Measurements from ENCODE around the gene MED16. TPM values are rescaled to one million over a fixed set of nuclear protein-coding genes. Genes with fewer than 3 reads are reported as not detected.

MED16 gene
- total RNA-seq, 1 experiment from 2014 or later = 22.4 TPM

DNA sequence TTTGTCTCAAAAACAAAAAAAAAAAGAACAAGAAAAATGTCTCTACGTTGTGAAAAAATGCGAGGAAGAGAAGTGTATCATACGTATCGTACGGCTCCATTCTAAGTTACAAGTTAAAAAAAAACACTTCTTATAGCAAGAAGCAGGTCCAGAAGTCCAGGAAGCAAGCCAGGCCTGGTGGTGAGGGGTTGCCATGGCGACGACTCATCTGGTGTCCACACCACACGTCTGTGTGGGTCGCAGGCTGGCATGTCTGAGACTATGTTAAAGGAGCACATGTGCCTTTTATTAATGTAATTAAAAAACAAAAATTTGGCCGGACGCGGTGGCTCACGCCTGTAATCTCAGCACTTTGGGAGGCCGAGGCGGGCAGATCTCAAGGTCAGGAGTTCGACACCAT lies 5.9 kb downstream of the MED16 start:
- no peaks in the 10 kb centered on the region for H3K4me1 Mint-ChIP-seq (ENCODE audit: low read depth, unreplicated experiment)
- TF ChIP-seq, protein P1, sequence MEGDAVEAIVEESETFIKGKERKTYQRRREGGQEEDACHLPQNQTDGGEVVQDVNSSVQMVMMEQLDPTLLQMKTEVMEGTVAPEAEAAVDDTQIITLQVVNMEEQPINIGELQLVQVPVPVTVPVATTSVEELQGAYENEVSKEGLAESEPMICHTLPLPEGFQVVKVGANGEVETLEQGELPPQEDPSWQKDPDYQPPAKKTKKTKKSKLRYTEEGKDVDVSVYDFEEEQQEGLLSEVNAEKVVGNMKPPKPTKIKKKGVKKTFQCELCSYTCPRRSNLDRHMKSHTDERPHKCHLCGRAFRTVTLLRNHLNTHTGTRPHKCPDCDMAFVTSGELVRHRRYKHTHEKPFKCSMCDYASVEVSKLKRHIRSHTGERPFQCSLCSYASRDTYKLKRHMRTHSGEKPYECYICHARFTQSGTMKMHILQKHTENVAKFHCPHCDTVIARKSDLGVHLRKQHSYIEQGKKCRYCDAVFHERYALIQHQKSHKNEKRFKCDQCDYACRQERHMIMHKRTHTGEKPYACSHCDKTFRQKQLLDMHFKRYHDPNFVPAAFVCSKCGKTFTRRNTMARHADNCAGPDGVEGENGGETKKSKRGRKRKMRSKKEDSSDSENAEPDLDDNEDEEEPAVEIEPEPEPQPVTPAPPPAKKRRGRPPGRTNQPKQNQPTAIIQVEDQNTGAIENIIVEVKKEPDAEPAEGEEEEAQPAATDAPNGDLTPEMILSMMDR (IDR thresholded peaks at IDR 0.05; ENCODE audit: unreplicated experiment) = no peak
- peaks cover 42% of the 10 kb centered on the region for H3K36me3 Mint-ChIP-seq (ENCODE audit: insufficient read depth, unreplicated experiment)
- CTCF ChIA-PET = no interaction called here
- no peaks in the 10 kb centered on the region for H3K9me3 Mint-ChIP-seq (ENCODE audit: low read depth, unreplicated experiment)
- H3K4me3 Mint-ChIP-seq (ENCODE audit: low read depth, unreplicated experiment) = no peak overlapping the region
- BruUV-seq (replicated peaks) = no TSS peak
- H3K27me3 Mint-ChIP-seq (ENCODE audit: unreplicated experiment) = no peaks in the 10 kb centered on the region
- DNase-seq = no peak
- no peak overlapping the region for H3K27ac Mint-ChIP-seq (ENCODE audit: unreplicated experiment)
- intact Hi-C loops (cut with micrococcal nuclease; ENCODE audit: unreplicated experiment) = no loop called here

DNA sequence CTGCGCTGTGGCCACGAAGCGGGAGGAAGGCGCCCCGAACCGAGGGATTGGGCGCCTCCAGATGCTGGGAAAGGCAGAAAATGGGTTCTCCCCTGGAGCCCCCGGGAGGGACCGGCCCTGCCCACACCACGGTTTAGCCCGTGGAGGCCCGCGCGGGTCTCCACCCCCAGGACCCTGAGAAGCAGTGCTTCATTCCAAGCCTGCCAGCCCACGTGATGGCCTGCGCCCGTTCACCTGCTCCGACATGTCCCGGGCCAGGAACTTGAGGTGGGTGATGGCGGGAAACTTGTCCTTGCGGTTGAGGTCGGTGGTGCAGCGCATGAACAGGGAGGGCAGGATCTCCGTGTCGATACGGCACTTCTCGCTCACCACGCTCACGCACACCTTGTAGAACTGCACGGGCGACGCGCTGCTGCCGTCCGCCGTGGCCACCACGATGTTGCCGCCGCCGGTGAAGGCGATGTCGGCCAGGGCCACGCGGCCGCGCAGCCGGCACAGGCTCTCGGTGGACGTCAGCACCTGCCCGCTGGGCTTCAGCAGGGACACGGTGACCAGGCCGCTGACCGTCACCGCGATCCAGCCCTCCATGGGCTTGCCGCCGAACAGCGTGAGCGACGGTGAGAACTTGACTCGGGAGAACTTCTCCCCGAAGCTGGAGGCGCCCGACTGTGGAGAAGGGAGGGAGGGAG lies 7.3 kb downstream of the MED16 start:
- no TSS peak for BruUV-seq (replicated peaks)
- DNase-seq = no peak
- Mint-ChIP-seq H3K27ac (ENCODE audit: unreplicated experiment) (no peak overlapping the region), H3K4me3 (ENCODE audit: low read depth, unreplicated experiment) (no peak overlapping the region), H3K4me1 (ENCODE audit: low read depth, unreplicated experiment) (no peaks in the 10 kb centered on the region), H3K9me3 (ENCODE audit: low read depth, unreplicated experiment) (no peaks in the 10 kb centered on the region), H3K36me3 (ENCODE audit: insufficient read depth, unreplicated experiment) (peaks cover 34% of the 10 kb centered on the region), H3K27me3 (ENCODE audit: unreplicated experiment) (no peaks in the 10 kb centered on the region)
- intact Hi-C loops (cut with micrococcal nuclease; ENCODE audit: unreplicated experiment) = no loop called here
- CTCF ChIA-PET = no interaction called here
- TF ChIP-seq, protein P1 (IDR thresholded peaks at IDR 0.05; ENCODE audit: unreplicated experiment) = no peak

GRCh38 chr19:884420-885211 lies 8.4 kb downstream of the MED16 start:
- Mint-ChIP-seq H3K27ac (ENCODE audit: unreplicated experiment) (no peak overlapping the region), H3K27me3 (ENCODE audit: unreplicated experiment) (no peaks in the 10 kb centered on the region), H3K9me3 (ENCODE audit: low read depth, unreplicated experiment) (no peaks in the 10 kb centered on the region), H3K4me3 (ENCODE audit: low read depth, unreplicated experiment) (no peak overlapping the region), H3K36me3 (ENCODE audit: insufficient read depth, unreplicated experiment) (peaks cover 37% of the 10 kb centered on the region), H3K4me1 (ENCODE audit: low read depth, unreplicated experiment) (no peaks in the 10 kb centered on the region)
- no peak for DNase-seq
- TF ChIP-seq, protein P1 (IDR thresholded peaks at IDR 0.05; ENCODE audit: unreplicated experiment) = no peak
- intact Hi-C loops (cut with micrococcal nuclease; ENCODE audit: unreplicated experiment) = no loop called here
- BruUV-seq (replicated peaks) = no TSS peak
- CTCF ChIA-PET = no interaction called here

GRCh38 chr19:883661-884211 lies 9.3 kb downstream of the MED16 start:
- peak; percentile 88 for DNase-seq
- H3K9me3 Mint-ChIP-seq (ENCODE audit: low read depth, unreplicated experiment) = no peaks in the 10 kb centered on the region
- BruUV-seq (replicated peaks) = no TSS peak
- no peak overlapping the region for H3K4me3 Mint-ChIP-seq (ENCODE audit: low read depth, unreplicated experiment)
- H3K4me1 Mint-ChIP-seq (ENCODE audit: low read depth, unreplicated experiment) = no peaks in the 10 kb centered on the region
- intact Hi-C loops (cut with micrococcal nuclease; ENCODE audit: unreplicated experiment) = no loop called here
- H3K27ac Mint-ChIP-seq (ENCODE audit: unreplicated experiment) = no peak overlapping the region
- TF ChIP-seq, protein P1 (IDR thresholded peaks at IDR 0.05; ENCODE audit: unreplicated experiment) = peak; percentile 34
- H3K36me3 Mint-ChIP-seq (ENCODE audit: insufficient read depth, unreplicated experiment) = peaks cover 43% of the 10 kb centered on the region
- CTCF ChIA-PET = interaction anchor here (0.6 kb wide), 1 partner anchor 31 kb away, joined by 3 read pairs; no protein-coding TSS in a partner anchor
- no peaks in the 10 kb centered on the region for H3K27me3 Mint-ChIP-seq (ENCODE audit: unreplicated experiment)

All from Calu3 (cell line).